Measurements from ENCODE around the gene ZFP30. TPM values are rescaled to one million over a fixed set of nuclear protein-coding genes. Genes with fewer than 3 reads are reported as not detected.

The ZFP30 gene
- 7.1 to 7.7 TPM (median 7.3 TPM) in 3 replicates for total RNA-seq (2021)
- percentile 56 among the genes with signal in this experiment for Bru-seq, nascent RNA
- long read RNA-seq, experiment 1: 0 reads
- long read RNA-seq, experiment 2, partial matches to known transcripts: 0 of 3 reads
- long read RNA-seq, experiment 2, other reads (novel, unspliced or antisense): 3 of 3 reads
- long read RNA-seq, experiment 3: 0 reads

GRCh38 chr19:37655301-37655688, at the start of gene ZFP30:
Gene ZFP30, minus strand, starts transcription at chr19:37655465. Its CDS starts 7,643 bp downstream, at chr19:37647822.
- Mint-ChIP-seq H3K9me3 (no peaks in the 10 kb centered on the region), H3K27me3 (ENCODE audit: low read depth) (peaks cover 40% of the 10 kb centered on the region), H3K4me3 (peak within 1 kb of the TSS; percentile 82), H3K4me1 (peaks cover 17% of the 10 kb centered on the region), H3K27ac (peak within 1 kb of the TSS; percentile 92), H3K36me3 (no peaks in the 10 kb centered on the region)
- POLR2A ChIA-PET: no interaction called here
- CTCF ChIA-PET: no interaction called here
- DNase-seq (ENCODE audit: low spot score) (peak; percentile 54), ATAC-seq (peak; percentile 38)
- no peak for TF ChIP-seq GRHL2 (CRISPR knock-in tag; IDR thresholded peaks at IDR 0.05; ENCODE audit: insufficient replicate concordance, severe bottlenecking)
- TF ChIP-seq GTF2I (CRISPR knock-in tag; conservative IDR thresholded peaks at IDR 0.05): no peak
- TF ChIP-seq, protein P1, sequence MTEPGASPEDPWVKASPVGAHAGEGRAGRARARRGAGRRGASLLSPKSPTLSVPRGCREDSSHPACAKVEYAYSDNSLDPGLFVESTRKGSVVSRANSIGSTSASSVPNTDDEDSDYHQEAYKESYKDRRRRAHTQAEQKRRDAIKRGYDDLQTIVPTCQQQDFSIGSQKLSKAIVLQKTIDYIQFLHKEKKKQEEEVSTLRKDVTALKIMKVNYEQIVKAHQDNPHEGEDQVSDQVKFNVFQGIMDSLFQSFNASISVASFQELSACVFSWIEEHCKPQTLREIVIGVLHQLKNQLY (CRISPR knock-in tag; IDR thresholded peaks at IDR 0.05): no peak
- no peak for TF ChIP-seq SOX15 (CRISPR knock-in tag; IDR thresholded peaks at IDR 0.05)
- TF ChIP-seq E2F1 (CRISPR knock-in tag; IDR thresholded peaks at IDR 0.05): no peak
- no peak for TF ChIP-seq HMGXB4 (CRISPR knock-in tag; IDR thresholded peaks at IDR 0.05)
- TF ChIP-seq ZNF121 (CRISPR knock-in tag; IDR thresholded peaks at IDR 0.05): no peak
- TF ChIP-seq, protein P2, sequence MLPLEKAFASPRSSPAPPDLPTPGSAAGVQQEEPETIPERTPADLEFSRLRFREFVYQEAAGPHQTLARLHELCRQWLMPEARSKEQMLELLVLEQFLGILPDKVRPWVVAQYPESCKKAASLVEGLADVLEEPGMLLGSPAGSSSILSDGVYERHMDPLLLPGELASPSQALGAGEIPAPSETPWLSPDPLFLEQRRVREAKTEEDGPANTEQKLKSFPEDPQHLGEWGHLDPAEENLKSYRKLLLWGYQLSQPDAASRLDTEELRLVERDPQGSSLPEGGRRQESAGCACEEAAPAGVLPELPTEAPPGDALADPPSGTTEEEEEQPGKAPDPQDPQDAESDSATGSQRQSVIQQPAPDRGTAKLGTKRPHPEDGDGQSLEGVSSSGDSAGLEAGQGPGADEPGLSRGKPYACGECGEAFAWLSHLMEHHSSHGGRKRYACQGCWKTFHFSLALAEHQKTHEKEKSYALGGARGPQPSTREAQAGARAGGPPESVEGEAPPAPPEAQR (CRISPR knock-in tag; IDR thresholded peaks at IDR 0.05): no peak
- TF ChIP-seq ZNF263 (CRISPR knock-in tag; IDR thresholded peaks at IDR 0.05; ENCODE audit: low read depth): no peak
- no peak for TF ChIP-seq AR (CRISPR knock-in tag; IDR thresholded peaks at IDR 0.05)
- TF ChIP-seq KAT7 (CRISPR knock-in tag; IDR thresholded peaks at IDR 0.05; ENCODE audit: borderline replicate concordance): 0 out of 2 replicates have a peak, but pooled peaks have one; percentile 67
- 0 out of 2 replicates have a peak, but pooled peaks have one; percentile 51 for TF ChIP-seq ZNF219 (CRISPR knock-in tag; IDR thresholded peaks at IDR 0.05; ENCODE audit: borderline replicate concordance)
- TF ChIP-seq TEAD1 (CRISPR knock-in tag; IDR thresholded peaks at IDR 0.05): no peak
- TF ChIP-seq, protein P3, sequence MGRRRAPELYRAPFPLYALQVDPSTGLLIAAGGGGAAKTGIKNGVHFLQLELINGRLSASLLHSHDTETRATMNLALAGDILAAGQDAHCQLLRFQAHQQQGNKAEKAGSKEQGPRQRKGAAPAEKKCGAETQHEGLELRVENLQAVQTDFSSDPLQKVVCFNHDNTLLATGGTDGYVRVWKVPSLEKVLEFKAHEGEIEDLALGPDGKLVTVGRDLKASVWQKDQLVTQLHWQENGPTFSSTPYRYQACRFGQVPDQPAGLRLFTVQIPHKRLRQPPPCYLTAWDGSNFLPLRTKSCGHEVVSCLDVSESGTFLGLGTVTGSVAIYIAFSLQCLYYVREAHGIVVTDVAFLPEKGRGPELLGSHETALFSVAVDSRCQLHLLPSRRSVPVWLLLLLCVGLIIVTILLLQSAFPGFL (CRISPR knock-in tag; IDR thresholded peaks at IDR 0.05; ENCODE audit: borderline replicate concordance): 0 out of 2 replicates have a peak, but pooled peaks have one; percentile 13
- TF ChIP-seq ZBTB43 (CRISPR knock-in tag; IDR thresholded peaks at IDR 0.05): no peak
- TF ChIP-seq, protein P4, sequence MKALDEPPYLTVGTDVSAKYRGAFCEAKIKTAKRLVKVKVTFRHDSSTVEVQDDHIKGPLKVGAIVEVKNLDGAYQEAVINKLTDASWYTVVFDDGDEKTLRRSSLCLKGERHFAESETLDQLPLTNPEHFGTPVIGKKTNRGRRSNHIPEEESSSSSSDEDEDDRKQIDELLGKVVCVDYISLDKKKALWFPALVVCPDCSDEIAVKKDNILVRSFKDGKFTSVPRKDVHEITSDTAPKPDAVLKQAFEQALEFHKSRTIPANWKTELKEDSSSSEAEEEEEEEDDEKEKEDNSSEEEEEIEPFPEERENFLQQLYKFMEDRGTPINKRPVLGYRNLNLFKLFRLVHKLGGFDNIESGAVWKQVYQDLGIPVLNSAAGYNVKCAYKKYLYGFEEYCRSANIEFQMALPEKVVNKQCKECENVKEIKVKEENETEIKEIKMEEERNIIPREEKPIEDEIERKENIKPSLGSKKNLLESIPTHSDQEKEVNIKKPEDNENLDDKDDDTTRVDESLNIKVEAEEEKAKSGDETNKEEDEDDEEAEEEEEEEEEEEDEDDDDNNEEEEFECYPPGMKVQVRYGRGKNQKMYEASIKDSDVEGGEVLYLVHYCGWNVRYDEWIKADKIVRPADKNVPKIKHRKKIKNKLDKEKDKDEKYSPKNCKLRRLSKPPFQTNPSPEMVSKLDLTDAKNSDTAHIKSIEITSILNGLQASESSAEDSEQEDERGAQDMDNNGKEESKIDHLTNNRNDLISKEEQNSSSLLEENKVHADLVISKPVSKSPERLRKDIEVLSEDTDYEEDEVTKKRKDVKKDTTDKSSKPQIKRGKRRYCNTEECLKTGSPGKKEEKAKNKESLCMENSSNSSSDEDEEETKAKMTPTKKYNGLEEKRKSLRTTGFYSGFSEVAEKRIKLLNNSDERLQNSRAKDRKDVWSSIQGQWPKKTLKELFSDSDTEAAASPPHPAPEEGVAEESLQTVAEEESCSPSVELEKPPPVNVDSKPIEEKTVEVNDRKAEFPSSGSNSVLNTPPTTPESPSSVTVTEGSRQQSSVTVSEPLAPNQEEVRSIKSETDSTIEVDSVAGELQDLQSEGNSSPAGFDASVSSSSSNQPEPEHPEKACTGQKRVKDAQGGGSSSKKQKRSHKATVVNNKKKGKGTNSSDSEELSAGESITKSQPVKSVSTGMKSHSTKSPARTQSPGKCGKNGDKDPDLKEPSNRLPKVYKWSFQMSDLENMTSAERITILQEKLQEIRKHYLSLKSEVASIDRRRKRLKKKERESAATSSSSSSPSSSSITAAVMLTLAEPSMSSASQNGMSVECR (CRISPR knock-in tag; IDR thresholded peaks at IDR 0.05; ENCODE audit: borderline replicate concordance): no peak; the same call in 1 of the 2 replicates
- no peak for TF ChIP-seq ZNF671 (CRISPR knock-in tag; IDR thresholded peaks at IDR 0.05)
- TF ChIP-seq NFATC4 (CRISPR knock-in tag; IDR thresholded peaks at IDR 0.05): no peak
- TF ChIP-seq GABPB1 (CRISPR knock-in tag; IDR thresholded peaks at IDR 0.05): peak; percentile 9
- no peak for TF ChIP-seq NR1H2 (CRISPR knock-in tag; IDR thresholded peaks at IDR 0.05)

All from WTC11 (cell line).